Stimulated activated CD8-positive, alpha-beta memory T cell treated with anti-CD3 and anti-CD28 coated beads, Interleukin-7, amount 100 ng/mL, for 48 hours (primary cell): Measurements from ENCODE around the gene AOAH.

ENCODE experiments used
- DNase-seq, 2 donors: peaks; one replicate each; pipeline ENCODE4 v3.0.0-alpha.2; 2020; ENCODE audit warnings: low read depth in 1 of 2; ENCODE audit errors: extremely low read depth in 1 of 2

The AOAH gene

GRCh38 chr7:36636126-36636525 lies 88.2 kb downstream of the AOAH start:
- DNase-seq, result no peak

- no peak for DNase-seq
Measured at GRCh38 chr7:36635091-36635490, 89.2 kb downstream of the AOAH start.

GRCh38 chr7:36633377-36633776 lies 90.9 kb downstream of the AOAH start:
- no peak for DNase-seq

GRCh38 chr7:36630112-36630650 lies 94.1 kb downstream of the AOAH start:
- DNase-seq, result no peak

- no peak for DNase-seq
Measured at GRCh38 chr7:36629351-36629750, 94.9 kb downstream of the AOAH start.

- DNase-seq, result no peak
Measured at GRCh38 chr7:36627836-36628235, 96.5 kb downstream of the AOAH start.

GRCh38 chr7:36626111-36626510 lies 98.2 kb downstream of the AOAH start:
- DNase-seq, result no peak

- no peak for DNase-seq
Measured at GRCh38 chr7:36625247-36625646, 99.0 kb downstream of the AOAH start.

- no peak for DNase-seq
Measured at GRCh38 chr7:36623247-36623646, 101.0 kb downstream of the AOAH start.

GRCh38 chr7:36621396-36621795 lies 102.9 kb downstream of the AOAH start:
- DNase-seq, result no peak

- no peak for DNase-seq
Measured at GRCh38 chr7:36620166-36620708, 104.1 kb downstream of the AOAH start.

- no peak for DNase-seq
Measured at GRCh38 chr7:36617408-36617807, 106.9 kb downstream of the AOAH start.

GRCh38 chr7:36615852-36616540 lies 108.3 kb downstream of the AOAH start:
- DNase-seq, result no peak

GRCh38 chr7:36614959-36615358 lies 109.3 kb downstream of the AOAH start:
- DNase-seq, result no peak

- no peak for DNase-seq
Measured at GRCh38 chr7:36613031-36613614, 111.2 kb downstream of the AOAH start.

GRCh38 chr7:36611703-36612102 lies 112.6 kb downstream of the AOAH start:
- DNase-seq, result no peak

- DNase-seq, result no peak
Measured at GRCh38 chr7:36607721-36608095, 116.6 kb downstream of the AOAH start.

GRCh38 chr7:36606976-36607720 lies 117.1 kb downstream of the AOAH start:
- no peak for DNase-seq

- DNase-seq, result no peak
Measured at GRCh38 chr7:36606153-36606975, 117.9 kb downstream of the AOAH start.

- no peak for DNase-seq
Measured at GRCh38 chr7:36605261-36606051, 118.8 kb downstream of the AOAH start.
